Heart left ventricle (tissue), 16 donors: Measurements from ENCODE around the gene GFRA4. TPM values are rescaled to one million over a fixed set of nuclear protein-coding genes. Genes with fewer than 3 reads are reported as not detected.

ENCODE experiments used
- ATAC-seq, 4 donors: fragments of 200-7000 bp; cut with Tn5 transposase; one replicate each; pipeline ENCODE4 v1.9.1; 2020 to 2022; ENCODE audit warnings: moderate library complexity in 4 of 4, mild to moderate bottlenecking in 3 of 4, moderate number of reproducible peaks in 1 of 4
- DNase-seq, 5 donors: peaks; one replicate each; pipeline ENCODE4 v3.0.0-alpha.2; 2020
- H3K27ac ChIP-seq, 12 donors: fragments of 200-600 bp; sonication (generic) in 4 of 12; one replicate each; pipeline versions ENCODE4 v1.5.0 to v1.8.0; 2016 to 2022; ENCODE audit warnings: mild to moderate bottlenecking in 2 of 12
- H3K27me3 ChIP-seq, 9 donors: fragments of 200-600 bp; sonication (generic) in 2 of 9; one replicate each; pipeline versions ENCODE4 v1.5.1 to v1.8.0; 2016 to 2022; ENCODE audit warnings: mild to moderate bottlenecking in 3 of 9
- H3K36me3 ChIP-seq, 9 donors: fragments of 200-600 bp; sonication (generic) in 2 of 9; one replicate each; pipeline versions ENCODE4 v1.5.0 to v1.8.0; 2018 to 2022; ENCODE audit warnings: mild to moderate bottlenecking in 2 of 9
- H3K4me1 ChIP-seq, 12 donors: fragments of 200-600 bp; sonication (generic) in 4 of 12; one replicate each; pipeline versions ENCODE4 v1.5.0 to v1.8.0; 2016 to 2022; ENCODE audit warnings: mild to moderate bottlenecking in 3 of 12
- H3K4me3 ChIP-seq, 12 donors: fragments of 200-600 bp; sonication (generic) in 4 of 12; one replicate each; pipeline versions ENCODE4 v1.5.0 to v1.8.0; 2017 to 2022; ENCODE audit warnings: mild to moderate bottlenecking in 9 of 12, moderate library complexity in 4 of 12
- H3K9me3 ChIP-seq, 12 donors: fragments of 200-600 bp; sonication (generic) in 4 of 12; one replicate each; pipeline versions ENCODE4 v1.5.0 to v1.8.0; 2016 to 2022; ENCODE audit warnings: mild to moderate bottlenecking in 1 of 12
- POLR2A ChIP-seq, 2 donors: fragments of 450-650 bp; IDR thresholded peaks; one replicate each; pipeline ENCODE4 v1.6.1; 2017; ENCODE audit warnings: antibody characterized with exemption in 2 of 2, mild to moderate bottlenecking in 2 of 2, moderate library complexity in 2 of 2
- WGBS, 4 donors: extraction: QIAGEN DNeasy Blood & Tissue Kit in 2 of 4; methylation state at CpG; one replicate each; pipeline versions ENCODE4 v1.1.5 to v1.1.7; 2013 to 2018; 5-methylcytosine and 5-hydroxymethylcytosine counted together
- intact Hi-C, 10 donors: fragments of 100-400 bp; cut with DNase I; formaldehyde crosslinking; loops; one replicate each; pipeline versions ENCODE4 v1.11.1 to v1.14.2; 2022
- polyA plus RNA-seq, 2 donors: library from polyadenylated mRNA; stranded (reverse); fragments of 200-250 nt; gene quantifications; one replicate each; pipeline ENCODE4 v1.2.3, GENCODE V29; 2013
- total RNA-seq, 9 donors: library from RNA; depleted of rRNA in 2 of 9; stranded (reverse); fragments of >200 nt in 2 of 9; fragmentation: NEBNext Ultra II Directional in 3 of 9; extraction: Animal tissue kit (Norgen Biotek cat#: 25700) in 3 of 9; gene quantifications; one replicate each; pipeline versions ENCODE4 v1.1.0 to v1.2.4, GENCODE V29; 2016 to 2023
- TF ChIP-seq, protein P1 (sequence below), 12 donors: fragments of 200-600 bp; sonication (generic) in 4 of 12; IDR thresholded peaks; one replicate each; pipeline versions ENCODE4 v1.5.0 to v1.8.0; 2018 to 2022; ENCODE audit warnings: antibody characterized with exemption in 12 of 12, mild to moderate bottlenecking in 5 of 12
- donor health status: ischemic (EF 13 %, LVEDD 7.1; RV severe dilation, severe dysfunction).
- donor health status: healthy with polysubstance abuse.
- donor health status: DM: no; HTN: yes; CAD: no.
- donor health status: DM: no; HTN: no; CAD: no.
- donor health status: ischemic (EF 25% LVEDD 6.9; RV normal size, moderate dysfunction).
- donor health status: ischemic (EF 25% LVEDD 5.7; RV mildly dilated, moderate dysfunction).
- donor health status: healthy.
- donor health status: DM: yes; HTN: yes; CAD: no.
- donor health status: ischemic (EF 35%, LVEDD 5.7; RV mildly dilated, moderate dysfunction).
- donor health status: nonischemic (EF 11% LVEDD 7.7; RV severe dilation, severe dysfunction).
- donor health status: DM: yes; HTN: yes; CAD: no.
- donor health status: PGD.
- donor health status: ischemic (EF 29% LVEDD 5.4; RV normal size, mild dysfunction).
- donor health status: nonischemic (EF 23%, LVEDD 6.1; RV moderate dilation, normal function).

Gene GFRA4
- total and polyA plus RNA-seq, 11 donors = not detected

DNA sequence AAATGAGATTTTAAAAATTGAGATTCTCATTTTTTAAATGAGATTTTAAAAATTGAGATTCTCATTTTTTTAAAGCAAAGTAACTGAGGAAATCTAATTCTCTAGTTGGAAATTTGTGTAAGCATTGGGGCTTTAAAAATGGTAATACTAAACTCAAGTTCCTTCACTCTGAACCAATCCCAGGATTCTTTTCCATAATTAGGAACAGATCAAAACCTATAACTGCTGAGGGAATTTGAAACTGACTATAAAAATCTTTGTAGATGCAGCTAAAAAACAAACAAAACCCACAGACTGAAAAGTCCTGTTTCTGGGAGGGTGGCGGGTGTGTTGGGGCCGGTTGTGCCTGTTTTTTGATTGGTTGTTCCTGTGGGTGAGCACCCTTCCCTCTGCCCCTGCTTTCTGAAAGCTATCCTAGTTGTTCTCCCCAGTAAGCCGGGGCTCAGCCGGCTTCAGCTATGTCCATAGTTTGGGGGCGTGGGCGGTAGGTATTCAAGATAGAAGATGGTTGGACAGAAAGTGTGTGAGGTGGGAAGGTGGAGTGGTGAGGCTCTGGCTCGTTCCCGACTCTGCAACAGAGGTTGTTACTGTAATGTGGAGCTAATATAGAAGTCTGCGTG, 49.3 kb downstream of the GFRA4 start:
- peaks cover 0 to 11% (median 0%) of the 10 kb centered on the region in 12 donors for H3K4me1 ChIP-seq
- no peak for DNase-seq
- intact Hi-C loops = no loop called here
- H3K27me3 ChIP-seq = no peaks in the 10 kb centered on the region
- H3K36me3 ChIP-seq = peaks cover 0 to 20% (median 6%) of the 10 kb centered on the region in 9 donors
- H3K4me3 ChIP-seq = no peak overlapping the region
- H3K27ac ChIP-seq = no peak overlapping the region
- WGBS, 4 donors = 86 to 90% (median 89%) methylated on average over 9 of the region's 9 CpGs
- no peak for ATAC-seq
- no peaks in the 10 kb centered on the region for H3K9me3 ChIP-seq
- TF ChIP-seq POLR2A (IDR thresholded peaks at IDR 0.05) = no peak
- TF ChIP-seq, protein P1, sequence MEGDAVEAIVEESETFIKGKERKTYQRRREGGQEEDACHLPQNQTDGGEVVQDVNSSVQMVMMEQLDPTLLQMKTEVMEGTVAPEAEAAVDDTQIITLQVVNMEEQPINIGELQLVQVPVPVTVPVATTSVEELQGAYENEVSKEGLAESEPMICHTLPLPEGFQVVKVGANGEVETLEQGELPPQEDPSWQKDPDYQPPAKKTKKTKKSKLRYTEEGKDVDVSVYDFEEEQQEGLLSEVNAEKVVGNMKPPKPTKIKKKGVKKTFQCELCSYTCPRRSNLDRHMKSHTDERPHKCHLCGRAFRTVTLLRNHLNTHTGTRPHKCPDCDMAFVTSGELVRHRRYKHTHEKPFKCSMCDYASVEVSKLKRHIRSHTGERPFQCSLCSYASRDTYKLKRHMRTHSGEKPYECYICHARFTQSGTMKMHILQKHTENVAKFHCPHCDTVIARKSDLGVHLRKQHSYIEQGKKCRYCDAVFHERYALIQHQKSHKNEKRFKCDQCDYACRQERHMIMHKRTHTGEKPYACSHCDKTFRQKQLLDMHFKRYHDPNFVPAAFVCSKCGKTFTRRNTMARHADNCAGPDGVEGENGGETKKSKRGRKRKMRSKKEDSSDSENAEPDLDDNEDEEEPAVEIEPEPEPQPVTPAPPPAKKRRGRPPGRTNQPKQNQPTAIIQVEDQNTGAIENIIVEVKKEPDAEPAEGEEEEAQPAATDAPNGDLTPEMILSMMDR (IDR thresholded peaks at IDR 0.05) = no peak

DNA sequence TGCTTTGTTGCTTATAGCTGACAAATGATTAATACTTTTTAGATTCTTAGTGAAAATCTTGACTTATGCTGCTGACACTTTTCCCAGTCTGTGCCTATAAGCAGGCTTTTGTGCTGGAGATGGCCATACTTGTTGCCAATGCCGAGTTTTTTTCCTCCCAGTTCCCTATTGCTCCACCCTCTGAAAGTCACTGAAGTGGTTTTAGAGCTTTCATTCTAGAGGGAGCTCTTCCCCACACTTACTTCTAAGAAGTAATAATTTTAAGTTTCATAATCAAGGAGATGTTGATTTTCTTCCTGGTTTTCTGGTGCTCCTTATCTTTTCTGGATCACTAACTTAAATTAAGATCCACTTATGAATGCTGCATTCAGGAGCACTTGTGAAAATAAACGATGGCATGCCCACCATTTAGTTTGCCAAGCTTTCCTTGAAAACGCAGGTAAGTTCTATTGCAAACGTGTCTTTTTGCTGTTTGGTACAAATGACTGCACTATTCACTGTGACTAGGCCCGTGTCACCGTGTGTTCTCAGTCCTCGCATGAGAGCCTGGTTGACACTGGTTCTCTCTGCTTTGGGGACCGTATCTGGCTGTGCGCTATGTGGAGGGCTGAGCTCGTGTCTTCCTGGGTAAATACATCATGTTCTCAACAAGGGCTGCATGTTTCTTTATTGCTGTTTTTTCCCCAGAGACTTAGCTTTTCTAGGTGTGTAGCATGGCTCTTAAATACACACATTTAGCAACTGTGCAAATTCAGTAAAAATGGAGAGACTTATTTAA, 50.2 kb downstream of the GFRA4 start:
- no peak for DNase-seq
- H3K4me3 ChIP-seq = no peak overlapping the region
- H3K4me1 ChIP-seq = peaks cover 0 to 11% (median 0%) of the 10 kb centered on the region in 12 donors
- no peaks in the 10 kb centered on the region for H3K27me3 ChIP-seq
- 85 to 92% (median 90%) methylated on average over 10 of the region's 10 CpGs for WGBS, 4 donors
- H3K36me3 ChIP-seq = peaks cover 0 to 20% (median 4%) of the 10 kb centered on the region in 9 donors
- intact Hi-C loops = no loop called here
- H3K27ac ChIP-seq = no peak overlapping the region
- no peak for ATAC-seq
- no peaks in the 10 kb centered on the region for H3K9me3 ChIP-seq
- TF ChIP-seq POLR2A (IDR thresholded peaks at IDR 0.05) = no peak
- TF ChIP-seq, protein P1 (IDR thresholded peaks at IDR 0.05) = no peak

DNA sequence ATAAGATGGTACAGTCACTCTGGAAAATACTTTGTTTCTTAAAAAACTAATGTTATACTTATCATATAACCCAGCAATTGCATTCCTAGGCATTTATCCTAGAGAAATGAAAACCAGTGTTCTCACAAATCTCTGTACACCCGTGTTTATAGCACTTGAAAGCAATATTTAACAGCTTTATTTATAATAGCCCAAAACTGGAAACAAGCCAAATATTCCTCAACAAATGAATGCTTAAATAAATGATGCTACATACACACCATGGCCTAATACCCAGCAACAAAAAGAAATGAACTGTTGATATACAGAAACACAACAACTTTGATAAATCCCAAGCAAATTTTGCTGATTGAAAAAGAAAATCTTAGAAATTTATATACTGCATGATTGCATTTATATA, 51.3 kb downstream of the GFRA4 start:
- Histone ChIP-seq H3K9me3 (no peaks in the 10 kb centered on the region), H3K27me3 (no peaks in the 10 kb centered on the region), H3K4me3 (no peak overlapping the region), H3K27ac (no peak overlapping the region), H3K36me3 (peaks cover 0 to 23% (median 14%) of the 10 kb centered on the region in 9 donors), H3K4me1 (peaks cover 0 to 11% (median 0%) of the 10 kb centered on the region in 12 donors)
- intact Hi-C loops = no loop called here
- 39 to 61% (median 47%) methylated on average over 1 of the region's 1 CpG for WGBS, 4 donors
- DNase-seq (no peak), ATAC-seq (no peak)
- TF ChIP-seq POLR2A (IDR thresholded peaks at IDR 0.05) = no peak
- TF ChIP-seq, protein P1 (IDR thresholded peaks at IDR 0.05) = no peak

Other genes starting within 250 kb of the GFRA4 start
- 10 to 100 TPM; 30.3 to 44.7 (median 36.9) TPM for gene ATRN, start 192.4 kb downstream of the GFRA4 start, total RNA-seq
- 10 to 100 TPM in 1 of 2 donors, 1 to 10 TPM in 1; 4.8 to 17.3 TPM for gene ATRN, start 192.4 kb downstream of the GFRA4 start, polyA plus RNA-seq
- 10 to 100 TPM in 2 of 9 donors, 1 to 10 TPM in 7; 2.3 to 10.7 (median 3.5) TPM for gene ADAM33, start 18.6 kb upstream of the GFRA4 start, total RNA-seq
- gene ADAM33, start 18.6 kb upstream of the GFRA4 start, polyA plus RNA-seq = 10 to 100 TPM in 1 of 2 donors, 1 to 10 TPM in 1; 3.2 to 21.2 TPM
- 10 to 100 TPM in 2 of 9 donors, 1 to 10 TPM in 7; 1.5 to 51.9 (median 5.7) TPM for gene SIGLEC1, start 49.2 kb upstream of the GFRA4 start, total RNA-seq
- gene SIGLEC1, start 49.2 kb upstream of the GFRA4 start, polyA plus RNA-seq = 1 to 10 TPM; 1.9 to 6.1 TPM
- gene HSPA12B, start 69.3 kb upstream of the GFRA4 start, total RNA-seq = 10 to 100 TPM; 10.4 to 35.7 (median 14.3) TPM
- gene HSPA12B, start 69.3 kb upstream of the GFRA4 start, polyA plus RNA-seq = 10 to 100 TPM; 11.8 to 17.3 TPM
- gene ADISSP, start 104.4 kb upstream of the GFRA4 start, total RNA-seq = 10 to 100 TPM in 6 of 9 donors, 1 to 10 TPM in 3; 7.8 to 22.2 (median 13.7) TPM
- gene ADISSP, start 104.4 kb upstream of the GFRA4 start, polyA plus RNA-seq = 10 to 100 TPM in 1 of 2 donors, 1 to 10 TPM in 1; 9.8 to 19.3 TPM
- under 1 TPM in 4 of 9 donors, not detected in 5; 0.18 to 0.65 (median 0.30) TPM for gene SPEF1, start 118.0 kb upstream of the GFRA4 start, total RNA-seq
- under 1 TPM; 0.11 to 0.17 TPM for gene SPEF1, start 118.0 kb upstream of the GFRA4 start, polyA plus RNA-seq
- 100 to 1,000 TPM in 1 of 9 donors, 10 to 100 TPM in 8; 56.2 to 122 (median 74.0) TPM for gene CENPB, start 123.3 kb upstream of the GFRA4 start, total RNA-seq
- gene CENPB, start 123.3 kb upstream of the GFRA4 start, polyA plus RNA-seq = 100 to 1,000 TPM in 1 of 2 donors, 10 to 100 TPM in 1; 77.1 to 105 TPM
- gene CDC25B, start 132.9 kb upstream of the GFRA4 start, total RNA-seq = 10 to 100 TPM in 4 of 9 donors, 1 to 10 TPM in 5; 4.0 to 30.4 (median 8.6) TPM
- gene CDC25B, start 132.9 kb upstream of the GFRA4 start, polyA plus RNA-seq = 10 to 100 TPM in 1 of 2 donors, 1 to 10 TPM in 1; 6.8 to 17.2 TPM
- 10 to 100 TPM; 10.5 to 18.6 (median 12.0) TPM for gene AP5S1, start 157.1 kb upstream of the GFRA4 start, total RNA-seq
- 10 to 100 TPM in 1 of 2 donors, 1 to 10 TPM in 1; 9.5 to 10.5 TPM for gene AP5S1, start 157.1 kb upstream of the GFRA4 start, polyA plus RNA-seq
- gene MAVS, start 183.4 kb upstream of the GFRA4 start, total RNA-seq = 10 to 100 TPM; 32.5 to 74.0 (median 43.3) TPM
- gene MAVS, start 183.4 kb upstream of the GFRA4 start, polyA plus RNA-seq = 10 to 100 TPM; 41.8 to 49.6 TPM
- 10 to 100 TPM; 15.9 to 28.9 (median 18.1) TPM for gene PANK2, start 226.0 kb upstream of the GFRA4 start, total RNA-seq
- gene PANK2, start 226.0 kb upstream of the GFRA4 start, polyA plus RNA-seq = 10 to 100 TPM; 13.9 to 24.2 TPM